Mesodermal cell (in vitro differentiated cells): ENCODE data around the gene CARD19. TPM values are rescaled to one million over a fixed set of nuclear protein-coding genes. Genes with fewer than 3 reads are reported as not detected.
A peak's percentile ranks its signal among the peaks of the same experiment; 100 is the strongest.

Experiments used
- H3K27ac ChIP-seq: 2 replicates; pipeline ENCODE4 v1.7.0; 2013; ENCODE audit warnings: mild to moderate bottlenecking, low read depth, low read length, moderate library complexity; ENCODE audit not compliant: severe bottlenecking
- H3K36me3 ChIP-seq: 2 replicates; pipeline ENCODE4 v1.7.1; 2013; ENCODE audit warnings: mild to moderate bottlenecking, low read length, moderate library complexity; ENCODE audit not compliant: control insufficient read depth, insufficient read depth
- H3K4me1 ChIP-seq: one replicate; pipeline ENCODE4 v1.7.1; 2013; ENCODE audit warnings: mild to moderate bottlenecking, low read length; ENCODE audit not compliant: insufficient read depth, control insufficient read depth, poor library complexity, severe bottlenecking
- H3K4me3 ChIP-seq: 2 replicates; pipeline ENCODE4 v1.7.0; 2013; ENCODE audit warnings: low read length, control low read depth, mild to moderate bottlenecking; ENCODE audit not compliant: insufficient read depth, poor library complexity, severe bottlenecking; ENCODE audit errors: extremely low read depth
- H3K9me3 ChIP-seq: 2 replicates; pipeline ENCODE4 v1.7.1; 2013; ENCODE audit warnings: mild to moderate bottlenecking, low read length, moderate library complexity; ENCODE audit not compliant: control insufficient read depth
- WGBS, 2 experiments: methylation state at CpG; one replicate each; pipeline ENCODE4 v1.1.5; 2013; ENCODE audit warnings: missing lambda C conversion rate in 2 of 2; ENCODE audit not compliant: insufficient coverage in 2 of 2; 5-methylcytosine and 5-hydroxymethylcytosine counted together
- polyA plus RNA-seq, 2 experiments: library from polyadenylated mRNA; stranded (reverse); fragments of 50-300 nt; gene quantifications; one replicate each; pipeline ENCODE4 v1.2.3, GENCODE V29; 2013

The CARD19 gene, protein sequence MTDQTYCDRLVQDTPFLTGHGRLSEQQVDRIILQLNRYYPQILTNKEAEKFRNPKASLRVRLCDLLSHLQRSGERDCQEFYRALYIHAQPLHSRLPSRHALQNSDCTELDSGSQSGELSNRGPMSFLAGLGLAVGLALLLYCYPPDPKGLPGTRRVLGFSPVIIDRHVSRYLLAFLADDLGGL
- polyA plus RNA-seq (2013, experiment 1 of 2): 40.9 TPM
- 34.1 TPM for polyA plus RNA-seq (2013, experiment 2 of 2)

DNA sequence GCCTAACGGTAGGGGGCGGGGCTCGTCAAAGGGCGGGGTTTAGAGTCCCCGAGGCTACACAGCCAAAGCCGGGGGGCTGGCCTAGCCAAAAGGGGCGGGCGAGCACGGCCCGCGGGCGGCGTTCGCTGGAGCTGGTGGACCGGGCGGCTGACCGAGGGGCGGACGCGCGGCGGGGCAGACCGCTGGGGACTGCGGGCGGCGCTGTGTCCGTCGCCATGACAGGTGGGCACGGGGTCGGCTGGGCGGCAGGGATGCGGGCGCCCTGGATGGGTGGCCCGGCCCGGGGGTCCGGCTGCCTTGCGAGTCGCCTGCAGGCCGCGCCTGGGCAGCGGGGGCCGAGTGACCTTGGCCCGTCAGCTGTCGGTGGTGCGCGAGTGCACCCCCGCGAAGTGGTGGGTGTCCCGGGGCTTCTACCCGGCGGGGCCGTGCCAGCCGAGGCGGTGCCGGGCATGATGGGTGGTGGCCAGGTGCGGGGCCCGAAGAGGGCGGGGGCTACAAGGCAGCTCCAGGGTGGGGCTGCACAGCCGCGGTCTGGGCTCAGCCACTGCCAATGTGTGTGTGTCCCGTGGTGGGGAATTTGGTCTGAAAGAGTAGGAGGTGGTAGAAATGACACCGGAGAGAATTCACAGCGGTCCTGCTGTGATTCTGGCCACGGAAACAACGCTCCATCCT is at the start of gene CARD19:
TSS of gene CARD19 (plus strand) at position 87 of the 672 bp plus-strand sequence. CDS start at position 216, 129 bp downstream.
- H3K27ac ChIP-seq: peak within 1 kb of the TSS; percentile 87
- peaks cover 4% of the 10 kb centered on the region for H3K9me3 ChIP-seq
- peak within 1 kb of the TSS; percentile 88 for H3K4me3 ChIP-seq
- H3K36me3 ChIP-seq: no peaks in the 10 kb centered on the region
- WGBS, 2 experiments: 0 to 1% methylated on average over 46 to 54 of the region's 65 CpGs
- peaks cover 16% of the 10 kb centered on the region for H3K4me1 ChIP-seq

DNA sequence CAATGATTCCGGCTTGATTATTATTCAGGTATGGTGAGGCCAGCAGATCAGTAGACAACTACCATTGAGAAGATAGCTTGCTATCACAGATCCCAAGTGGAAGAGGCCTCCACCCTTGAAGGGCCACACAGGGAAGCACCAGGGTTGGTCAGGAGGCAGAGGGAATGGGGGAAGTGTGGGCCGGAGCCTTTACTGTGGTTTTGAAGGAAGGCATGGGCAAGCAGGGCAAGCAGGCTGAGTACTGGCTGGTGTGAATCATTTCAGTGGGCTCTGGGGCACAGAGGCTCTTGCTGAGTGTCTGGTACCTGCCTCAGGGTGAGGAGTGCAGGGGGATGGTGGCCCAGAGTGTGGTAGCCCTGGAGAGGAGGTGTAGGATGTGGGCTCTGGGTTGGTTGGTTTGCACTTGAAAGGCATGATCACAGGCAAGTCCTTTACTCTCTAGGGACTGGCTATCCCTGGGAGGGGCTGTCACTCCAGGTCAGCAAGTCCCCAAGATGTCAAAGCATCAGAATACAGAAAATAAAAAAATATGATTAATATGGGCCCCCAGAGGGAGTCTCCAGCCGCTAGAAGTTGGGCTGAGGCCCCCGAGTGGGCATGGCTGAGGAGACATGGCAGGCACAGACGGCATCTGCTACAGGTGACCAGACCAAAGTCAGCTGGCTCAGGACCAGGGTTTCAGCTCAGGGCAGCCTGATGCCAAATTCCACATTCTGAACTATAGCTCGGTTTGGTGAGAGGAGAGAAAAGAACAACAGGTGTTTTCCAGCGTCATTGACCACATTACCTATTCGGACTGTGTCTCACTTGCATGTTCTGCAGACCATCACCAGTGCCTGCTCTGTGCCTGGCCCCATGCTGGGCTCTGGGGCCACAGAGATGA is 47.2 kb upstream of the CARD19 start:
- H3K4me3 ChIP-seq: no peak overlapping the region
- H3K4me1 ChIP-seq: peaks cover 4% of the 10 kb centered on the region
- H3K36me3 ChIP-seq: no peaks in the 10 kb centered on the region
- H3K9me3 ChIP-seq: no peaks in the 10 kb centered on the region
- 89 to 90% methylated on average over 5 to 8 of the region's 8 CpGs for WGBS, 2 experiments
- H3K27ac ChIP-seq: no peak overlapping the region

DNA sequence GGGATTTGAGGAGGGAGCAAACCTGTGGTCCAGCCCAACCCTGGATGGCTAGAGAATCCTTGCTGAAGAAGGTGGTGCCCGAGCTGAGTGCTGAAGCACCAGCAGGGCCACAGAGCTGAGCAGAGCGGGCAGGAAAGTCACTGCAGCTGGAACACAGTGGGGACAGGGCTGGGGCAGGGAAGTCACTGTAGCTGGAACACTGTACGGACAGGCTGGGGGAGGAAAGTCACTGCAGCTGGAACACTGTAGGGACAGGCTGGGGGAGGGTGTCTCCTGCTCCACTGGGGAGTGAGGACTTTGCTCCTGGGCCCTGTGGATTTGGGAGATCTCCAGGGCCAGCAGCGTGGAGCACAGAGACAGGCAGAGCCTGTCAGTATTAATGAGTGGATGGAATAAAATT is 46.5 kb upstream of the CARD19 start:
- peaks cover 4% of the 10 kb centered on the region for H3K4me1 ChIP-seq
- H3K36me3 ChIP-seq: no peaks in the 10 kb centered on the region
- 86 to 94% methylated on average over 4 of the region's 4 CpGs for WGBS, 2 experiments
- no peaks in the 10 kb centered on the region for H3K9me3 ChIP-seq
- H3K4me3 ChIP-seq: no peak overlapping the region
- H3K27ac ChIP-seq: no peak overlapping the region

DNA sequence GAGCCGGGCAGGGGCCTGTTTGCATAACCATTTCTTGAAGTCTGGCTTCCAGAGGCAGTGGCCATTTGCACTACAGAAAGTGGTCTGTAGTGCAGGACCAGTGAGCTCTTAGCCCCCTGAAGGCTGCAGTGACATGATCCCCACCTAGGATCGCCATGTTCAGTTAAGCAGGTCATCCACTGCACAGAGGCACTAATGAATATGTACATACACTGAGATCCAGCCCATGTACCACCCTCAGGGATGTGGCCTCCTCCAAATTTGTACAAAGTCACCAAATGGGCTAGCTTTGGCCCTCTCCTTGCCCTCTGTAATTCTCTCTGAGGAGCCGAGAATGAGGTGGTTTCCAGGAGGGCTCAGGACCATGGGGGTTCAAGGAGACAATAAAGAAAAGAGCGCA is 45.8 kb upstream of the CARD19 start:
- no peak overlapping the region for H3K4me3 ChIP-seq
- H3K4me1 ChIP-seq: peaks cover 4% of the 10 kb centered on the region
- H3K9me3 ChIP-seq: no peaks in the 10 kb centered on the region
- H3K27ac ChIP-seq: no peak overlapping the region
- no peaks in the 10 kb centered on the region for H3K36me3 ChIP-seq
- whole genome bisulfite sequencing, 2 experiments: 89 to 91% methylated on average over 4 of the region's 4 CpGs

DNA sequence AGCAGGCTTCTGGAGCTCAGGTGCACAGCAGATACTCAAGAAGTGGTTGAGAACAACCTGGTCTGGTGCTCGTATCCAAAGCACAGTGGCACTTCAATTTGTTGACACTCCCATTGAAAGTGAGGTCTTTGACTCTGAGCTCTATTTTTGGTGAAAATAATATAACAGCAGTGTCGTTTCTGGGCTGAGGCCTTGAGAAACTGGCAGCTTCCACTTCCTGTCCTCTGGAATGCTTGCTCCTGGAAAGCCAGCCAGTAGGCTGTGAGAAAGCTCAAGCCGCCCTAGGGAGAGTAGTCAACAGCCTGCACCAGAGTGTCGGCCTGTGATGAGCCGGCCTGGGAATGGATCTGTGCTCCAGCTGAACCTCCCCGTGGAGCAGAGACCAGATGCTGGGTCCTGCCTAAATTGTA is 44.3 kb upstream of the CARD19 start:
- no peak overlapping the region for H3K27ac ChIP-seq
- no peaks in the 10 kb centered on the region for H3K9me3 ChIP-seq
- H3K4me3 ChIP-seq: no peak overlapping the region
- H3K36me3 ChIP-seq: no peaks in the 10 kb centered on the region
- 76 to 87% methylated on average over 5 to 6 of the region's 6 CpGs for WGBS, 2 experiments
- peaks cover 4% of the 10 kb centered on the region for H3K4me1 ChIP-seq

DNA sequence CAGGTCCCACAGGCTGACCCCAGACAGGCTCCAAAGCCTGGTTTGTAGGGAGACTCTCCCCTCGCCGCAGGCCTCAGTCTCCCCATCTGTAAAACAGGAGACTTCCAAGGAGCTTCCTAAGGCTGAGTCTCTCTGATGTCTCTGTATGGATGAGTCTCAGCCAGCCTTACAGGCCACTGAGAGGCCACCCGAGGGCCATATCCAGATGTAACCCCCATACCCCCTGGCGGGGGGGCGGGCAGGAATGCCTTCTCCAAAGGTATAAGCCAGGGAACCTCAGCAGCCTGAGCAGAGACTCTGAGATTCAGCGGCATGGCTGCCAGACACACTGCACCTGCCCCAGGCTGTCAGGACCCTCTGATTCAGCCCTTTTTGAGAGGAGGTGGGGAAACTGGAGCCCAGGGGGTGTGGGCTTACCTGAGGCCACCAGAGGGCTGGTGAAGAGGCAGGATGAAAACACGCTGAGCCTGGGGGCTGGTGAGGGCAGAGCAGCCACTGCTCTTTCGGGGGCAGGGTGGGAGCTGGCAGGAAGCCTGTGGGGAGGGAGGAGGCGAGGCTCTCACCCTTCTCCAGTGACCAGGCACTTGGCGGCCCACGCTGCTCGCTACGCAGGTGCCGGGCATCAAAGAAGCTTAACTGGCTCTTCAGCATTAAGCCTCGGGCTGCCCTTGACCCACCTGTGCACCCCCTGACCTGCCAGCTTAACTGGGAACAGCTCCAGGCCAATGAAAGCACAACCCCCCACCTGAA is 43.1 kb upstream of the CARD19 start:
- H3K4me3 ChIP-seq: no peak overlapping the region
- peaks cover 4% of the 10 kb centered on the region for H3K4me1 ChIP-seq
- WGBS, 2 experiments: 84 to 92% methylated on average over 12 to 13 of the region's 15 CpGs
- H3K36me3 ChIP-seq: no peaks in the 10 kb centered on the region
- no peak overlapping the region for H3K27ac ChIP-seq
- H3K9me3 ChIP-seq: no peaks in the 10 kb centered on the region

DNA sequence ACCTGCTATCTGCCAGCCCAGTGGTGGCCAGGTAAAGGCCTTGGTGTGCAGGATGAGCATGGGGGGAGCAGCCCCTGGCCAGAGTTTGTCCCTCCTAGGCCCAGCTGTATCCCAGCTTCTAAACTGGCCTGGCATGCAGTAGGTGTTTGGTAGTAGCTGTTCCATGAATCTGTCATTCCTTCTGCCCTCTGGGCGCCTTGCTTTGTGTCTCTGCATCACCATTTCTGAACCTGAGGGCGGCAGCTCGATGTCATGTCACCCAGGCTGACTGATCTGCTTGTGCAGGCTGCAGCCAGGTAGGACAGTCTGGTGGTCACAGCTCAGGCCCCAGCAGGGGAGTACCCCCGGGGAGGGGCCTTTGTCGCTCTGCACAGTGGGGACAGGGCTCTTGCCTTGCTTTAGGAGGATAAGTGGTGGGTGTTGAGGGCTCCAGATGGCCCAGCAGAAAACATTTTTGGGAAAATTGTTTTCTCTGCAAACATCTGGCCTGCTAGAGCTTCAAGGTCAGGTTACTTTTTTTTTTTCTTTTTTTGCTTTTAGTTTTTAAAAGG is 42.2 kb upstream of the CARD19 start:
- 82 to 100% methylated on average over 4 to 5 of the region's 5 CpGs for WGBS, 2 experiments
- Histone ChIP-seq H3K36me3 (no peaks in the 10 kb centered on the region), H3K27ac (no peak overlapping the region), H3K9me3 (no peaks in the 10 kb centered on the region), H3K4me1 (peaks cover 4% of the 10 kb centered on the region), H3K4me3 (no peak overlapping the region)

DNA sequence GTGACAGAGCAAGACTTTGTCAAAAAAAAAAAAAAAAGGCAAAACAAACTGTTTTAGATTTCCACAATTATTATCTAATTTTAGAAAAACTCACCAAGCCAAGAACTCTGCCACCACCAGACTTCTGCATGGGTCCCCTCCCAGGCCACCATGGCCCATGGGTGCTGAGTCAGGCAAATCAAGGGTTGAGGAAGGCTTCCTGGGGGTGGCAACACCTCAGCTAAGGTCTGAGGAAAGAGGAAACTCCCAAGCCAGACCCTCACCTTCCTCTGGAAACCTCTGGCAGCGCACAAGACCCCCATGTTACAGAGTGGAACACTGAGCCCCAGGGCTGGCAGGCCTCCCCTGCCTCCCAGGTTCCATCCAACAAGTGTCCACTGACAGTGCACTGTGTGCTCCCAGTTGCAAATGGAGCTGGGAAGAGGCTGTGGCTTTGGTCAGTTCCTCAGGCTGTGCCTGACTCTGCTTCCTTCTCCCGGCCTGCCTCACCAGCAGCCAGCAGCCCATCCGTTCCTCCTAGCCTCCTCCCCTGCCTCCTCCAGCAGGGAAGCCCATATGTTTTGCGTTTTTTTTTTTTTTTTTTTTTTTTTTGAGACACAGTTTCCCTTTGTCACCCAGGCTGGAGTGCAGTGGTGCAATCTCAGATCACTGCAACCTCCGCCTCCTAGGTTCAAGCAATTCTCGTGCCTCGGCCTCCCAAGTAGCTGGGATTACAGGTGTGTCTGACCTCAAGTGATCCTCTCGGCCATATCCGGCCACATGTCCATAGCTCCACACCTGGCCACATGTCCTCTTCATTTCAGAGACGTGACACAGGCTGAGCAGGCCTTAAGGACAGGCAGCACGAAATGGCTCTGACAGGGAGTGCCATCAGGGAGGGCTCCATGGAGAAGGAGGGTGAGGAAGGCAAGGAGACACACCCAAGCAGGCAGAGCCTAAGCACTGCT is 41.0 kb upstream of the CARD19 start:
- no peaks in the 10 kb centered on the region for H3K9me3 ChIP-seq
- no peak overlapping the region for H3K27ac ChIP-seq
- H3K36me3 ChIP-seq: no peaks in the 10 kb centered on the region
- H3K4me3 ChIP-seq: no peak overlapping the region
- 84 to 89% methylated on average over 9 to 10 of the region's 11 CpGs for WGBS, 2 experiments
- H3K4me1 ChIP-seq: peaks cover 4% of the 10 kb centered on the region

DNA sequence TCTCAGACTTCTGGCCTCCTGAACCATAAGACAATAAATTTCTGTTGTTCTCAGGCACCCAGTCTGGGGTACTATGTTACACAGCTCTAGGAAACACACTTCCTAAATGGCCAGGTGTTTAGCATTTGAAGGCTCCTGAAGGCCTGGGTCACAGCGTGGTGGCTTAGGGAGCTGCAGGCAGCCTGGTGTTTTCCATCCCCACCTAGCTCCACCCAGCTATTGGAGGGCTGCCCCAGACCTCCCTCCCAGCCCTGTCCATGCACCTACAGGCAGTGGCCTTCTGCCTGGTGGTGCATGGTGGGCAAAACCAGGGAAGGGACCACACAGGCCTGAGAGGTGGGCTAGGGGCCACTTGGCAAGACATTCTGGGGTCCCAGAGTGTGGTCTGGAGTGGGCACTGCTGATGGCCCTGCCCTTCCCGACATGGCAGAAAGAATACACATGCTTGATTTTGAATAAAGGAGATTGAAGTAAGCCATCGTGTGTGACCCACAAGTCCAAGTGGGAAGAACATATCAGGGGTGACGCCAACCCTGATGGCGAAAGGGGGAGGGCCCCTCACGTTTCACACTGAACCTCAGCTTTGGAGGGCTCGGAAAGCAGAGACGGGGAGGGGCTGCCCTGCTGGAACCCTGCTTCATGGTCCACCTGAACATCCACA is 38.8 kb upstream of the CARD19 start:
- no peak overlapping the region for H3K4me3 ChIP-seq
- H3K27ac ChIP-seq: no peak overlapping the region
- peaks cover 4% of the 10 kb centered on the region for H3K4me1 ChIP-seq
- 72 to 82% methylated on average over 8 of the region's 8 CpGs for WGBS, 2 experiments
- H3K36me3 ChIP-seq: no peaks in the 10 kb centered on the region
- no peaks in the 10 kb centered on the region for H3K9me3 ChIP-seq
